Testis (tissue), 3 donors: ENCODE results near the gene KLRC4. TPM values are rescaled to one million over a fixed set of nuclear protein-coding genes. Genes with fewer than 3 reads are reported as not detected.

ENCODE experiments used
- DNase-seq: peaks from one replicate; pipeline ENCODE4 v3.0.0-alpha.2; 2019
- H3K27ac ChIP-seq, 2 donors: fragments of 200-600 bp; sonication (generic); one replicate each; pipeline ENCODE4 v1.5.1; 2019
- H3K27me3 ChIP-seq: fragments of 200-600 bp; sonication (generic); one replicate; pipeline ENCODE4 v1.5.1; 2019
- H3K36me3 ChIP-seq: fragments of 200-600 bp; sonication (generic); one replicate; pipeline ENCODE4 v1.5.1; 2017; ENCODE audit warnings: low read depth; ENCODE audit errors: missing control alignments
- H3K4me1 ChIP-seq: fragments of 200-600 bp; sonication (generic); one replicate; pipeline ENCODE4 v1.5.1; 2019
- H3K4me3 ChIP-seq, 2 donors: fragments of 200-600 bp; sonication (generic); one replicate each; pipeline ENCODE4 v1.5.1; 2017 to 2019
- H3K9me3 ChIP-seq: fragments of 200-600 bp; sonication (generic); one replicate; pipeline ENCODE4 v1.5.1; 2017
- POLR2A ChIP-seq: fragments of 450-650 bp; IDR thresholded peaks from one replicate; pipeline ENCODE4 v1.6.1; 2017; ENCODE audit warnings: antibody characterized with exemption, mild to moderate bottlenecking, moderate library complexity
- WGBS, 2 donors: methylation state at CpG; one replicate each; pipeline ENCODE4 v1.1.5; 2018; 5-methylcytosine and 5-hydroxymethylcytosine counted together
- intact Hi-C: fragments of 100-400 bp; cut with DNase I; formaldehyde crosslinking; loops from one replicate; pipeline ENCODE4 v1.15.1; 2023; ENCODE audit warnings: low total_unique reads
- polyA plus RNA-seq: library from polyadenylated mRNA; stranded (reverse); fragments of 350-450 nt; fragmentation: Illumina TruSeq; extraction: RNeasy Lipid Tissue Mini Kit (QIAGEN cat#74804); gene quantifications from one replicate; pipeline ENCODE4 v1.2.3, GENCODE V29; 2014; ENCODE audit warnings: low read depth, low replicate concordance; ENCODE audit not compliant: insufficient read depth
- total RNA-seq, 2 donors: library from RNA; depleted of rRNA; stranded (reverse); fragments of >200 nt; gene quantifications; one replicate each; pipeline ENCODE4 v1.2.3, GENCODE V29; 2016
- TF ChIP-seq, protein P1 (sequence below), 3 experiments: fragments of 450-650 bp in 2 of 3; fragments of 200-600 bp in 1 of 3; sonication (generic) in 1 of 3; IDR thresholded peaks; one replicate each; pipeline ENCODE4 v1.5.1; 2016 to 2019; ENCODE audit warnings: antibody characterized with exemption in 3 of 3, mild to moderate bottlenecking in 2 of 3, moderate library complexity in 1 of 3

Gene KLRC4
- total and polyA plus RNA-seq, 3 donors from 2014 or later: not detected

DNA sequence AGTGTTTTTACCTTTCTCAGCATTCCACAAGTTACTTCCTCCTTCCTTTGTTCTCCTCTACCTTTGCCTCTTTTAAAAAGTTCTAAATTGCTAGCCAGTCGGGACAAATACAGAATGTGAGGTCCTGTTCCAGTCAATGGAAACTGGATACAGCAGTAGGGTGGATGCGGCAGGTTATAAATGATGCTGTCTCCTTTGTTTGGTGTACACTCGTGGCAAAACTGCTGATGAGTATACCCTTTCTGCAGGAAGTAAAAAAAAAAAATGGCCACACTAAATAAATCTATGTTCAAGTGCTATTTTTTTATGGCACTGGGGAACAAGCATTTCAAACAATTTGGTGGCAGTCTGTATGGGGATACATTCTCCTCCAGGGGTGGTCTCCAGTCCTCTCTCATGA, 47.2 kb downstream of the KLRC4 start:
- intact Hi-C loops: no loop called here
- H3K36me3 ChIP-seq: no peaks in the 10 kb centered on the region
- no peaks in the 10 kb centered on the region for H3K27me3 ChIP-seq
- no peak for DNase-seq
- no peak overlapping the region for H3K4me3 ChIP-seq
- peak overlapping the region; percentile 93 to 99 for H3K27ac ChIP-seq
- H3K9me3 ChIP-seq: no peaks in the 10 kb centered on the region
- peaks cover 23% of the 10 kb centered on the region for H3K4me1 ChIP-seq
- 53 to 64% methylated on average over 3 of the region's 3 CpGs for WGBS, 2 donors
- TF ChIP-seq POLR2A: no peak
- TF ChIP-seq, protein P1, sequence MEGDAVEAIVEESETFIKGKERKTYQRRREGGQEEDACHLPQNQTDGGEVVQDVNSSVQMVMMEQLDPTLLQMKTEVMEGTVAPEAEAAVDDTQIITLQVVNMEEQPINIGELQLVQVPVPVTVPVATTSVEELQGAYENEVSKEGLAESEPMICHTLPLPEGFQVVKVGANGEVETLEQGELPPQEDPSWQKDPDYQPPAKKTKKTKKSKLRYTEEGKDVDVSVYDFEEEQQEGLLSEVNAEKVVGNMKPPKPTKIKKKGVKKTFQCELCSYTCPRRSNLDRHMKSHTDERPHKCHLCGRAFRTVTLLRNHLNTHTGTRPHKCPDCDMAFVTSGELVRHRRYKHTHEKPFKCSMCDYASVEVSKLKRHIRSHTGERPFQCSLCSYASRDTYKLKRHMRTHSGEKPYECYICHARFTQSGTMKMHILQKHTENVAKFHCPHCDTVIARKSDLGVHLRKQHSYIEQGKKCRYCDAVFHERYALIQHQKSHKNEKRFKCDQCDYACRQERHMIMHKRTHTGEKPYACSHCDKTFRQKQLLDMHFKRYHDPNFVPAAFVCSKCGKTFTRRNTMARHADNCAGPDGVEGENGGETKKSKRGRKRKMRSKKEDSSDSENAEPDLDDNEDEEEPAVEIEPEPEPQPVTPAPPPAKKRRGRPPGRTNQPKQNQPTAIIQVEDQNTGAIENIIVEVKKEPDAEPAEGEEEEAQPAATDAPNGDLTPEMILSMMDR (IDR thresholded peaks at IDR 0.05): no peak

DNA sequence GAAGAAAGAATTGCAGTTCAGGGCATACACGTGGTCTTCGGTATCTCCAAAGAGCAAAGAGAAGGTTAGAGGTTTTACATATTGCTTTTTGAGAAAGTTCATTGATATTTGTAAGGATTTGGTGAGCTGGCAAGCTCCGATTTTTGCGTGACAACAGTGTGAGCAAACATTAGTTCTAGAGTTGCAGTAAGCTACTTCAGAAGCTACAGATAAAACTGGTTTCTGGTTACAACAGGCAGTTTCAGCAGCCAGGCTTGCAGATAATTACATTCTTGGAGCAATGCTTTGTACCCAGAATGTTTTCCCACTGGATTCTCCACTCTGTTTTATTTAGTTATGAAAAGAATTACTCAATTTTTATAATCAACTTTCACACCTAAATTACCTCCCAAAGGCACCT, 47.9 kb downstream of the KLRC4 start:
- H3K27ac ChIP-seq: peak overlapping the region; percentile 39 to 99
- H3K27me3 ChIP-seq: no peaks in the 10 kb centered on the region
- WGBS, 2 donors: 62 to 77% methylated on average over 4 of the region's 4 CpGs
- intact Hi-C loops: no loop called here
- TF ChIP-seq POLR2A: no peak
- TF ChIP-seq, protein P1 (IDR thresholded peaks at IDR 0.05): no peak
- peaks cover 23% of the 10 kb centered on the region for H3K4me1 ChIP-seq
- no peaks in the 10 kb centered on the region for H3K9me3 ChIP-seq
- H3K4me3 ChIP-seq: no peak overlapping the region
- no peaks in the 10 kb centered on the region for H3K36me3 ChIP-seq
- peak; percentile 15 for DNase-seq

DNA sequence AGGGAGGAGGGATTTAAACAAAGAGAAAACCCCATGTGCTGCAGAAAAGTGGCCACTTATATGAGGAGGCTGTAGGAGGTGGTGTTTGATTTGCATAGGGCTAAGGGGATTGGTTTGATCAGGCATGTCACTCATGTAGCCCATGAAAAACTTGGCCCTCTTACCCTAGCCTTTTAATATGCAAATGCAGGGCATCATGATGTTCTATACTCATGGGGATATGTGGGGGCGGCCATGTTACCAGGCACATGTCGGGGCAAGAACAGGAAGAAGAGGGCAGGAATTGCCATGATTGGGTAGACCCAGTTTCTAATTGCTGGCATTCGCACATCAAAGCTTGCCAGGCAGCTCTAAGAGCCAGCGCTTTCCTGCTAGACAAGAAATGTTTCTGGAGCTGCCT, 48.5 kb downstream of the KLRC4 start:
- peak overlapping the region; percentile 31 to 39 for H3K27ac ChIP-seq
- no peaks in the 10 kb centered on the region for H3K36me3 ChIP-seq
- DNase-seq: peak; percentile 70
- H3K4me3 ChIP-seq: no peak overlapping the region
- WGBS, 2 donors: 68 to 81% methylated on average over 4 of the region's 4 CpGs
- no peaks in the 10 kb centered on the region for H3K27me3 ChIP-seq
- no peaks in the 10 kb centered on the region for H3K9me3 ChIP-seq
- TF ChIP-seq, protein P1 (IDR thresholded peaks at IDR 0.05): no peak
- TF ChIP-seq POLR2A: no peak
- intact Hi-C loops: no loop called here
- H3K4me1 ChIP-seq: peaks cover 19% of the 10 kb centered on the region

DNA sequence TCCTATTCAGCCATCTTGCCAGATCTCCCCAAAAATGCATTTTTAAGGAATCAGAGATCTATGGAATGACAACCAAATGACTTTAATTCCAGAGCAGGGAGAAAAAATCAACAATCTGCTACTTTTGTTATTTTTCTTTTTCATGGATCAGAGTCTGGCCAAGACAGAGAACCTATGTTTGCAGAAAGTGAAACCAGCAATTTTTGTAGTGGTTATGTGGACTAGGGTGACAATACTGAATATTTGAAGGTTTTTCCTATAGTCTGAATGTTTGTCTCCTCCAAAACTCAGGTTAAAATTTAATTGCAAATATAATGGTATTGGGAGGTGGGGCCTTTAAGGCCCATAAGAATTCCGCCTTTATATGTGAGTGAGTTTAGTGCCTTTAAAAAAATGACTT, 50.6 kb downstream of the KLRC4 start:
- H3K36me3 ChIP-seq: no peaks in the 10 kb centered on the region
- no peaks in the 10 kb centered on the region for H3K9me3 ChIP-seq
- intact Hi-C loops: no loop called here
- no peak overlapping the region for H3K27ac ChIP-seq
- TF ChIP-seq POLR2A: no peak
- TF ChIP-seq, protein P1 (IDR thresholded peaks at IDR 0.05): no peak
- 88 to 100% methylated on average over 1 of the region's 1 CpG for WGBS, 2 donors
- no peaks in the 10 kb centered on the region for H3K27me3 ChIP-seq
- DNase-seq: no peak
- H3K4me1 ChIP-seq: peaks cover 16% of the 10 kb centered on the region
- H3K4me3 ChIP-seq: no peak overlapping the region

DNA sequence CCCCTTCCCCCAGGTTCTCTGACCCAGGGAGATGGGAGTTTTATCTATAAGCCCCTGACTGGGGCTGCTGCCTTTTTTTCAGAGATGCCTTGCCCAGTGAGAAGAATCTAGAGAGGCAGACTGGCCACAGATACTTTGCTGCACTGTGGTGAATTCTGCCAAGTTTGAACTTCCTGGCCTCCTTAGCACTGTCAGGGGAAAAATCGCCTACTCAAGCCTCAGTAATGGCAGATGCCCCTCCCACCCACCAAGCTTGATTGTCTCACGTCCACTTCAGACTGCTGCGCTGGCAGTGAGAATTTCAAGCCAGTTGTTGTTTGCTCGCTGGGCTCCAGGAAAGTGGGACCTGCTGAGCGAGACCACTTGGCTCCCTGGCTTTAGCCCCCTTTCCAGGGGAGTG, 51.4 kb downstream of the KLRC4 start:
- H3K9me3 ChIP-seq: no peaks in the 10 kb centered on the region
- no peaks in the 10 kb centered on the region for H3K27me3 ChIP-seq
- H3K4me3 ChIP-seq: no peak overlapping the region
- peaks cover 14% of the 10 kb centered on the region for H3K4me1 ChIP-seq
- no peaks in the 10 kb centered on the region for H3K36me3 ChIP-seq
- H3K27ac ChIP-seq: no peak overlapping the region
- intact Hi-C loops: no loop called here
- WGBS, 2 donors: 79 to 89% methylated on average over 3 to 5 of the region's 5 CpGs
- no peak for TF ChIP-seq POLR2A
- TF ChIP-seq, protein P1 (IDR thresholded peaks at IDR 0.05): no peak
- DNase-seq: no peak
